ENCODE results near the gene AHRR. TPM values are rescaled to one million over a fixed set of nuclear protein-coding genes. Genes with fewer than 3 reads are reported as not detected.

AHRR gene
- polyA plus RNA-seq, 3 donors: 0.15 TPM; not detected in 1

- Histone ChIP-seq H3K9ac (ENCODE audit: insufficient read depth, low read length, poor library complexity, severe bottlenecking) (no peak overlapping the region), H3K79me2 (ENCODE audit: insufficient read depth, low read length) (no peaks in the 10 kb centered on the region), H4K20me1 (ENCODE audit: insufficient read depth, low read length) (no peaks in the 10 kb centered on the region), H3K4me1 (ENCODE audit: control insufficient read depth in 1 of 2, insufficient read depth in 2 of 2, low read length in 2 of 2) (peaks cover 11 to 14% of the 10 kb centered on the region in 2 donors), H3K36me3 (replicated peaks in 1 of 2; ENCODE audit: control insufficient read depth in 1 of 2, insufficient read depth in 2 of 2, low read length in 2 of 2) (no peaks in the 10 kb centered on the region), H3K27me3 (ENCODE audit: control insufficient read depth in 2 of 2, insufficient read depth in 2 of 2, low read length in 2 of 2) (no peaks in the 10 kb centered on the region), H3K27ac (ENCODE audit: low read depth in 1 of 2, low read length in 2 of 2) (no peak overlapping the region), H3K4me2 (replicated peaks; ENCODE audit: extremely low read depth, low read length, poor library complexity, severe bottlenecking) (no peak overlapping the region), H3K4me3 (replicated peaks in 1 of 3; ENCODE audit: low read depth in 2 of 3, low read length in 3 of 3) (no peak overlapping the region), H3K9me3 (replicated peaks in 1 of 2; ENCODE audit: control insufficient read depth in 1 of 2, insufficient read depth in 1 of 2, low read length in 2 of 2) (no peaks in the 10 kb centered on the region), H2AFZ (ENCODE audit: insufficient read depth, low read depth, low read length, poor library complexity, severe bottlenecking) (no peak overlapping the region)
- H3K27ac Mint-ChIP-seq: no peak overlapping the region
- 92% methylated on average over 34 of the region's 39 CpGs for WGBS (ENCODE audit: insufficient coverage)
- H3K4me1 Mint-ChIP-seq: peaks cover 8% of the 10 kb centered on the region
- peaks cover 11 to 15% (median 13%) of the 10 kb centered on the region in 3 donors for H3K27me3 Mint-ChIP-seq (ENCODE audit: low read depth in 3 of 3)
- no peaks in the 10 kb centered on the region for H3K36me3 Mint-ChIP-seq
- H3K4me3 Mint-ChIP-seq: no peak overlapping the region
- peaks cover 0 to 4% (median 0%) of the 10 kb centered on the region in 7 donors for H3K9me3 Mint-ChIP-seq
- DNase-seq: no peak
- intact Hi-C loops (cut with micrococcal nuclease): no loop called here
- TF ChIP-seq CTCF (IDR thresholded peaks at IDR 0.05): no peak
Measured at GRCh38 chr5:427415-428087, 106.0 kb downstream of the AHRR start.

GRCh38 chr5:428219-428618 lies 106.7 kb downstream of the AHRR start:
- H3K79me2 ChIP-seq (ENCODE audit: insufficient read depth, low read length): no peaks in the 10 kb centered on the region
- 100% methylated on average over 2 of the region's 11 CpGs for WGBS (ENCODE audit: insufficient coverage)
- H3K27me3 ChIP-seq (ENCODE audit: control insufficient read depth in 2 of 2, insufficient read depth in 2 of 2, low read length in 2 of 2): no peaks in the 10 kb centered on the region
- Mint-ChIP-seq H3K27me3 (ENCODE audit: low read depth in 3 of 3) (peaks cover 11 to 17% (median 14%) of the 10 kb centered on the region in 3 donors), H3K36me3 (no peaks in the 10 kb centered on the region), H3K4me1 (peaks cover 8% of the 10 kb centered on the region), H3K27ac (peak overlapping the region in 1 of 7 donors; percentile 8), H3K4me3 (no peak overlapping the region), H3K9me3 (peaks cover 0 to 4% (median 0%) of the 10 kb centered on the region in 7 donors)
- H3K36me3 ChIP-seq (replicated peaks in 1 of 2; ENCODE audit: control insufficient read depth in 1 of 2, insufficient read depth in 2 of 2, low read length in 2 of 2): no peaks in the 10 kb centered on the region
- no peak overlapping the region for H3K4me3 ChIP-seq (replicated peaks in 1 of 3; ENCODE audit: low read depth in 2 of 3, low read length in 3 of 3)
- no peak overlapping the region for H3K9ac ChIP-seq (ENCODE audit: insufficient read depth, low read length, poor library complexity, severe bottlenecking)
- no peak for TF ChIP-seq CTCF (IDR thresholded peaks at IDR 0.05)
- H3K4me1 ChIP-seq (ENCODE audit: control insufficient read depth in 1 of 2, insufficient read depth in 2 of 2, low read length in 2 of 2): peaks cover 11 to 14% of the 10 kb centered on the region in 2 donors
- DNase-seq: no peak
- intact Hi-C loops (cut with micrococcal nuclease): no loop called here
- H3K27ac ChIP-seq (ENCODE audit: low read depth in 1 of 2, low read length in 2 of 2): no peak overlapping the region
- H2AFZ ChIP-seq (ENCODE audit: insufficient read depth, low read depth, low read length, poor library complexity, severe bottlenecking): no peak overlapping the region
- no peaks in the 10 kb centered on the region for H3K9me3 ChIP-seq (replicated peaks in 1 of 2; ENCODE audit: control insufficient read depth in 1 of 2, insufficient read depth in 1 of 2, low read length in 2 of 2)
- no peaks in the 10 kb centered on the region for H4K20me1 ChIP-seq (ENCODE audit: insufficient read depth, low read length)
- H3K4me2 ChIP-seq (replicated peaks; ENCODE audit: extremely low read depth, low read length, poor library complexity, severe bottlenecking): no peak overlapping the region
